Measurements from ENCODE around the gene MAD2L2.

MAD2L2 gene

DNA sequence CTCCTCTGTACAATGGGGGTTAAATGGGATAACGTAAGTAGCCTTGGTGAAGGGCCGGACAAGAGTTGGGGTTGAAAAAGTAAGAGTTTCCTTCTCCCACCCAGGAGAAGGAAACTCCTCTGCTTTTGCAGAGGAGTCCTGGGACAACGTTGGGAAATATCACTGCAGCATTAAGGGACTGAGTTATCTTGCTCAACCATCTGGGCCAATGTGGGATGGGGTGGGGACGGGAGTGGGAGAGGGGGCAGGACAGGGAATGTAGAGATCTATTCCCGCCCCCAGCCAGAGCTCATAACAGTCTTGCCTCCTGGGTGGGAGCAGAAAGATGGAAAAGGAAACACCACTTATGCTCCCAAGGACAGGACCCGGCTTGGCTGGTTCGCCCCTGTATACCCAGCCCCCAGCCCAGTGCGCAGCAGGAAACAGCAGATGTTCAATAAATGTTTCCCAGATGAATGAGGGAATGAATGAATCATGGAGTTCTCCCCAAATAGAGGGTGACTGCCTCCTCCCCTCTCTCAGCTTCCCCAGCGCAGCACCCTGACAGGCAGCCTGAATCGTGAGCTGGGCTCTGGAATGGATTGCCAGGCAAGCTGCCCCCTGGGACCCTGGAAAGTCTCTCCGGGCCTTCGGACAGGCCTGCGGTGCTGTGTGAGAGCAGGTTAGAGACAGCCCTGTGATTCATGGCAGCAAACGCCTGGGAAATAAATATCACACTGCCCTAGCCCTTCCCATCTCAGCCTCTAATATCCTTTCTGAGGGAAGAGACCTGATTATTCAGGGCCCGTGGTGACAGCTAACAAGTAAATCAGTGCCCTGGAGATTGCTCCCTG lies 51.5 kb downstream of the MAD2L2 start:
- DNase-seq = no peak

DNA sequence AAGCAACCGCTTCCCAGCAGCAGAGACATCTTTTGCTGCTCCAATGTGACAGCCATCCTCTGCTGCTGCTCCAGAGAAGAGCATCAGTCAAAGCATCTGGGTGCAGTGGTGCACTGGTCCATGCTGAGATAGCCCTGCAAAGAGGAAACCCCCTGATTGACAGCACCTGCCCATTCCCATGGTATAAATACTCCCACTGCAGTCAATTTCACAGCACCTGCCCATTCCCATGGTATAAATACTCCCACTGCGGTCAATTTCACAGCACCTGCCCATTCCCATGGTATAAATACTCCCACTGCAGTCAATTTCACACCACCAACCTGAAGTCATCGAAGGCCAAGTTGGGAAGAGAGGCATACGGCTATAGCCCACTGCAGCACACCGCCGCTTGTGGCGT lies 52.2 kb downstream of the MAD2L2 start:
- DNase-seq = no peak

DNA sequence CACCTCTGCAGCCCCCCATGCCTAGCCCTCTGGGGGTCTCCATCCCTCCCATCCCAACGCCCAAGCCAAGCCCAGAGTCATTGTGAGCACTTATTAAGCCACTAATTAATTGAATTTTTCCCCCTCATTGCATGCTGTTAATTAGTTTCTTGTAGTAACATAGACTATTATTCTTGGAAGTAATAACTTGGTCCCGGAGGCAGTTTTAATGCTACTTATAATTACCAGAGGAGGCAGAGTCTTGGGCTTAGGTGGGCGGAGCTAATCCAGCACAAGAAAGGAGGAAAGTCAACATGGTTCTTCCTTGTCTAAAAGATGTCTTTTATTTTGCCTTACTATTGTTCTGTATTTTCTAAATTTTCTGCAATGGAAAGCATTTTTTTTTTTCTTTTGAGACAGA lies 54.4 kb downstream of the MAD2L2 start:
- no peak for DNase-seq

All from NCI-H2081 (cell line).